ENCODE results near the gene BRSK2.

DNA sequence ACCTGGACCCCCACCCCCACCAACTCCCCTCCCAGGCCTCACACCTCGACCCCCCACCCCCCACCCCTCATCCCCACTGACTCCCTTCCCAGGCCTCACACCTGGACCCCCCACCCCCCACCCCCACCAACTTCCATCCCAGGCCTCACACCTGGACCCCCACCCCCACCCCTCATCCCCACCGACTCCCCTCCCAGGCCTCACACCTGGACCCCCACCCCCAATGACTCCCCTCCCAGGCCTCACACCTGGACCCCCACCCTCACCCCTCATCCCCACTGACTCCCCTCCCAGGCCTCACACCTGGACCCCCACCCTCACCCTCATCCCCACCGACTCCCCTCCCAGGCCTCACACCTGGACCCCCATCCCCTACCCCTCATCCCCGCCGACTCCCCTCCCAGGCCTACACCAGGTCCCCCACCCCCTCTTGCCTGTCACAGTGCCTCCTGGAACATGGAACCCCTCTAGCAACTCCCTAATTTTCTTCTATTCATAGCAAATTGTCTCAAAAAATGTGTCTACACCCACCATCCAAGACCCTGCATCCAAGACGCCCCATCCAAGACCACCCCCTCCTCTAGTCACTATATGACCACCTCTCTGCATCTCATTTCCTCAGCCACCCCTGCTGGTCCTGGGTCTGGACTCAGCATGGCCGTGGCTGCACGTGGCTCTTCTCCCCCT lies 36.9 kb upstream of the BRSK2 start:
- TF ChIP-seq POLR2AphosphoS5 (IDR thresholded peaks at IDR 0.05) (no peak), POLR2A (IDR thresholded peaks at IDR 0.05) (no peak)

All from gastroesophageal sphincter (tissue), 2 donors.